Measurements from ENCODE around the gene MUC2. TPM values are rescaled to one million over a fixed set of nuclear protein-coding genes. Genes with fewer than 3 reads are reported as not detected.
A peak's percentile ranks its signal among the peaks of the same experiment; 100 is the strongest.

Gene MUC2
- total and polyA plus RNA-seq, 7 donors, result 2.5 to 248 (median 15.4) TPM; not detected in 1

- 76 to 90% methylated on average over 39 of the region's 39 CpGs for WGBS, 2 donors
- no peaks in the 10 kb centered on the region for H3K36me3 ChIP-seq
- H3K27me3 ChIP-seq, result peaks cover 0 to 25% (median 4%) of the 10 kb centered on the region in 3 donors
- TF ChIP-seq POLR2AphosphoS5 (IDR thresholded peaks at IDR 0.05) (no peak), CTCF (IDR thresholded peaks at IDR 0.05) (no peak), POLR2A (IDR thresholded peaks at IDR 0.05) (no peak), EP300 (IDR thresholded peaks at IDR 0.05) (no peak)
- H3K27ac ChIP-seq, result no peak overlapping the region
- peak; percentile 57 for DNase-seq
- intact Hi-C loops (cut with DNase I), result no loop called here
- H3K4me1 ChIP-seq, result no peaks in the 10 kb centered on the region
- H3K4me3 ChIP-seq, result no peak overlapping the region
- no peaks in the 10 kb centered on the region for H3K9me3 ChIP-seq
Observed at GRCh38 chr11:1078191-1078601, 3.5 kb downstream of the MUC2 start.

GRCh38 chr11:1081601-1082311 lies 7.1 kb downstream of the MUC2 start:
- H3K27me3 ChIP-seq, result peaks cover 0 to 7% (median 0%) of the 10 kb centered on the region in 3 donors
- H3K27ac ChIP-seq, result no peak overlapping the region
- no peaks in the 10 kb centered on the region for H3K4me1 ChIP-seq
- no peak overlapping the region for H3K4me3 ChIP-seq
- DNase-seq, result peak; percentile 61
- H3K9me3 ChIP-seq, result no peaks in the 10 kb centered on the region
- TF ChIP-seq EP300 (IDR thresholded peaks at IDR 0.05) (no peak), POLR2AphosphoS5 (IDR thresholded peaks at IDR 0.05) (no peak), POLR2A (IDR thresholded peaks at IDR 0.05) (no peak), CTCF (IDR thresholded peaks at IDR 0.05) (no peak)
- intact Hi-C loops (cut with DNase I), result no loop called here
- H3K36me3 ChIP-seq, result no peaks in the 10 kb centered on the region
- 63 to 85% methylated on average over 33 of the region's 33 CpGs for WGBS, 2 donors

DNA sequence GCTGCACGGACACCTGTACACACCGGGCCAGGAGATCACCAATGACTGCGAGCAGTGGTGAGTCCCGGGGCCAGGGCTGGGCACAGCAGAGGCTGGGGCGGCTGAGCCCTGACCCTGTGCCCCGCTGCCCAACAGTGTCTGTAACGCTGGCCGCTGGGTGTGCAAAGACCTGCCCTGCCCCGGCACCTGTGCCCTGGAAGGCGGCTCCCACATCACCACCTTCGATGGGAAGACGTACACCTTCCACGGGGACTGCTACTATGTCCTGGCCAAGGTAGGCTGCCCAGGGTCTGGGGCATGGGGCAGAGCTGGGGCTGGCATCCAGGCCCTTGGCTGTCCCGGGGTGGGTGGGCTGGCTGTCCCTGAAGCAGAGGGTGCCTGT lies 7.7 kb downstream of the MUC2 start:
- Histone ChIP-seq H3K4me1 (no peaks in the 10 kb centered on the region), H3K9me3 (no peaks in the 10 kb centered on the region), H3K27me3 (peaks cover 0 to 7% (median 0%) of the 10 kb centered on the region in 3 donors), H3K27ac (no peak overlapping the region), H3K4me3 (no peak overlapping the region), H3K36me3 (no peaks in the 10 kb centered on the region)
- intact Hi-C loops (cut with DNase I), result no loop called here
- DNase-seq, result peak; percentile 57
- no peak for TF ChIP-seq POLR2AphosphoS5 (IDR thresholded peaks at IDR 0.05)
- no peak for TF ChIP-seq POLR2A (IDR thresholded peaks at IDR 0.05)
- no peak for TF ChIP-seq EP300 (IDR thresholded peaks at IDR 0.05)
- no peak for TF ChIP-seq CTCF (IDR thresholded peaks at IDR 0.05)
- 58 to 92% methylated on average over 14 of the region's 14 CpGs for WGBS, 2 donors

DNA sequence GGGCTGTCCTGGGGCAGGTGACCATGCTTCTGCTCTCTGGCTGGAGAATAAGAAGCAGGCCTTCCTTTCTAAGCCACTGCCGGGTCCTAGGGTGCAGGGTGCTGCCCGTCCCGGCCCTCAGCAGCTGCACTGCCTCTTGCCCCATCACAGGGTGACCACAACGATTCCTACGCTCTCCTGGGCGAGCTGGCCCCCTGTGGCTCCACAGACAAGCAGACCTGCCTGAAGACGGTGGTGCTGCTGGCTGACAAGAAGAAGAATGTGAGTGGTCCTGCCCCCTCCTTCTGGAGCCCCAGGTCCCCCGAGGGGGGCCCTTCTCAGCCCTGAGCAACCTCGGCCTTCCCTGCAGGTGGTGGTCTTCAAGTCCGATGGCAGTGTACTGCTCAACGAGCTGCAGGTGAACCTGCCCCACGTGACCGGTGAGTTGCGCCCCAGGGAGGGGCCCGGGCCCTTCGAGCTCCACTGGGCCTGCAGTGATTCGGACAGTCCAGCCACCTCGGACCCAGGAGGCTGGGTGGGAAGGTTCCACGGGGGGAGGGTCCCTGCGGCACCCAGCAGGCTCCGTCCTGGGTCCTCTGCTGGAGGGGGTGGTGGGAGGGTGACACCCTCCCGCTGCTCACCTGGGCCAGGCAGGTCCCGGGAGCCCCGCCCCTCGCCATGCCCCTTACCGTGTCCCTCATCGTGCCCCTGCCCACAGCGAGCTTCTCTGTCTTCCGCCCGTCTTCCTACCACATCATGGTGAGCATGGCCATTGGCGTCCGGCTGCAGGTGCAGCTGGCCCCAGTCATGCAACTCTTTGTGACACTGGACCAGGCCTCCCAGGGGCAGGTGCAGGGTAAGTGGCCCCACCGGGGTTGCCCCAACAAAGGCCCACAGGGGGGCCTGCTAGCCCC lies 8.3 kb downstream of the MUC2 start:
- intact Hi-C loops (cut with DNase I), result no loop called here
- peaks cover 0 to 4% (median 0%) of the 10 kb centered on the region in 3 donors for H3K27me3 ChIP-seq
- TF ChIP-seq POLR2A (IDR thresholded peaks at IDR 0.05), result no peak
- TF ChIP-seq POLR2AphosphoS5 (IDR thresholded peaks at IDR 0.05), result no peak
- no peak for TF ChIP-seq EP300 (IDR thresholded peaks at IDR 0.05)
- TF ChIP-seq CTCF (IDR thresholded peaks at IDR 0.05), result no peak
- peak; percentile 57 for DNase-seq
- H3K4me1 ChIP-seq, result no peaks in the 10 kb centered on the region
- no peak overlapping the region for H3K27ac ChIP-seq
- no peaks in the 10 kb centered on the region for H3K36me3 ChIP-seq
- H3K4me3 ChIP-seq, result no peak overlapping the region
- 67 to 82% methylated on average over 33 of the region's 33 CpGs for WGBS, 2 donors
- no peaks in the 10 kb centered on the region for H3K9me3 ChIP-seq

Data from sigmoid colon (tissue), 7 donors.